Duodenal mucosa (tissue), 2 donors: Measurements from ENCODE around the gene MUC5B.

Experiments used
- H3K27ac ChIP-seq: one replicate; pipeline ENCODE4 v1.7.0; 2013; ENCODE audit warnings: low read depth, low read length
- H3K27me3 ChIP-seq, 2 donors: one replicate each; pipeline ENCODE4 v1.7.0; 2013; ENCODE audit warnings: low read length in 2 of 2, control low read depth in 1 of 2; ENCODE audit not compliant: insufficient read depth in 2 of 2, control insufficient read depth in 1 of 2
- H3K36me3 ChIP-seq, 2 donors: one replicate each; pipeline ENCODE4 v1.7.0; 2013; ENCODE audit warnings: low read length in 2 of 2, control low read depth in 1 of 2; ENCODE audit not compliant: insufficient read depth in 2 of 2, control insufficient read depth in 1 of 2
- H3K4me1 ChIP-seq, 2 donors: one replicate each; pipeline ENCODE4 v1.7.0; 2013; ENCODE audit warnings: low read length in 2 of 2, control low read depth in 1 of 2; ENCODE audit not compliant: insufficient read depth in 2 of 2, control insufficient read depth in 1 of 2
- H3K4me3 ChIP-seq, 2 donors: one replicate each; pipeline ENCODE4 v1.7.0; 2013; ENCODE audit warnings: low read length in 2 of 2, low read depth in 1 of 2
- H3K9ac ChIP-seq, 2 donors: one replicate each; pipeline ENCODE4 v1.7.0; 2013; ENCODE audit warnings: low read length in 2 of 2, low read depth in 1 of 2
- H3K9me3 ChIP-seq, 2 donors: one replicate each; pipeline ENCODE4 v1.7.0; 2013; ENCODE audit warnings: low read length in 2 of 2, control low read depth in 1 of 2; ENCODE audit not compliant: control insufficient read depth in 1 of 2

The MUC5B gene

GRCh38 chr11:1292644-1293618, 70.1 kb downstream of the MUC5B start:
- peaks cover 32 to 66% of the 10 kb centered on the region in 2 donors for H3K36me3 ChIP-seq
- H3K4me1 ChIP-seq = peaks cover 10 to 11% of the 10 kb centered on the region in 2 donors
- H3K27me3 ChIP-seq = no peaks in the 10 kb centered on the region
- H3K27ac ChIP-seq = no peak overlapping the region
- no peak overlapping the region for H3K4me3 ChIP-seq
- H3K9me3 ChIP-seq = no peaks in the 10 kb centered on the region
- H3K9ac ChIP-seq = no peak overlapping the region

GRCh38 chr11:1293619-1294015, 70.8 kb downstream of the MUC5B start:
- Histone ChIP-seq H3K36me3 (peaks cover 26 to 63% of the 10 kb centered on the region in 2 donors), H3K9me3 (no peaks in the 10 kb centered on the region), H3K9ac (no peak overlapping the region), H3K4me1 (peaks cover 17% of the 10 kb centered on the region in 2 donors), H3K27ac (no peak overlapping the region), H3K27me3 (no peaks in the 10 kb centered on the region), H3K4me3 (no peak overlapping the region)

GRCh38 chr11:1295086-1295485, 72.2 kb downstream of the MUC5B start:
- no peak overlapping the region for H3K27ac ChIP-seq
- H3K4me3 ChIP-seq = no peak overlapping the region
- H3K9me3 ChIP-seq = no peaks in the 10 kb centered on the region
- no peaks in the 10 kb centered on the region for H3K27me3 ChIP-seq
- H3K36me3 ChIP-seq = peaks cover 20 to 48% of the 10 kb centered on the region in 2 donors
- no peak overlapping the region for H3K9ac ChIP-seq
- peaks cover 30% of the 10 kb centered on the region in 2 donors for H3K4me1 ChIP-seq

GRCh38 chr11:1295591-1295990, 72.7 kb downstream of the MUC5B start:
- H3K36me3 ChIP-seq = peaks cover 15 to 46% of the 10 kb centered on the region in 2 donors
- no peak overlapping the region for H3K27ac ChIP-seq
- peaks cover 30% of the 10 kb centered on the region in 2 donors for H3K4me1 ChIP-seq
- H3K27me3 ChIP-seq = no peaks in the 10 kb centered on the region
- H3K9me3 ChIP-seq = no peaks in the 10 kb centered on the region
- H3K4me3 ChIP-seq = no peak overlapping the region
- H3K9ac ChIP-seq = no peak overlapping the region

- H3K27ac ChIP-seq = no peak overlapping the region
- no peaks in the 10 kb centered on the region for H3K27me3 ChIP-seq
- H3K9me3 ChIP-seq = no peaks in the 10 kb centered on the region
- H3K36me3 ChIP-seq = peaks cover 15 to 44% of the 10 kb centered on the region in 2 donors
- H3K4me3 ChIP-seq = no peak overlapping the region
- H3K4me1 ChIP-seq = peaks cover 30% of the 10 kb centered on the region in 2 donors
- no peak overlapping the region for H3K9ac ChIP-seq
Observed at GRCh38 chr11:1296287-1296686, 73.4 kb downstream of the MUC5B start.

- Histone ChIP-seq H3K9ac (peak overlapping the region; percentile 15 to 60), H3K27ac (no peak overlapping the region), H3K36me3 (peaks cover 15 to 42% of the 10 kb centered on the region in 2 donors), H3K27me3 (no peaks in the 10 kb centered on the region), H3K9me3 (no peaks in the 10 kb centered on the region), H3K4me3 (no peak overlapping the region), H3K4me1 (peaks cover 33 to 35% of the 10 kb centered on the region in 2 donors)
Observed at GRCh38 chr11:1297011-1297575, 74.2 kb downstream of the MUC5B start.

- Histone ChIP-seq H3K4me1 (peaks cover 41 to 42% of the 10 kb centered on the region in 2 donors), H3K36me3 (peaks cover 10 to 35% of the 10 kb centered on the region in 2 donors), H3K9ac (peak overlapping the region; percentile 15 to 60), H3K4me3 (no peak overlapping the region), H3K9me3 (no peaks in the 10 kb centered on the region), H3K27me3 (no peaks in the 10 kb centered on the region), H3K27ac (peak overlapping the region; percentile 63)
Observed at GRCh38 chr11:1297576-1298473, 75.0 kb downstream of the MUC5B start.

GRCh38 chr11:1298695-1299492, 76.0 kb downstream of the MUC5B start:
- Histone ChIP-seq H3K4me1 (peaks cover 50 to 52% of the 10 kb centered on the region in 2 donors), H3K4me3 (peak overlapping the region in 1 of 2 donors; percentile 16), H3K9ac (no peak overlapping the region)

GRCh38 chr11:1299621-1300020, 76.8 kb downstream of the MUC5B start:
- Histone ChIP-seq H3K4me1 (peaks cover 56 to 59% of the 10 kb centered on the region in 2 donors), H3K9ac (no peak overlapping the region), H3K9me3 (no peaks in the 10 kb centered on the region), H3K27me3 (no peaks in the 10 kb centered on the region), H3K4me3 (no peak overlapping the region), H3K27ac (no peak overlapping the region), H3K36me3 (peaks cover 9 to 21% of the 10 kb centered on the region in 2 donors)

More at GRCh38 chr11:1298695-1299492, 76.0 kb downstream of the MUC5B start:
- no peak overlapping the region for H3K27ac ChIP-seq
- no peaks in the 10 kb centered on the region for H3K27me3 ChIP-seq
- no peaks in the 10 kb centered on the region for H3K9me3 ChIP-seq
- peaks cover 9 to 24% of the 10 kb centered on the region in 2 donors for H3K36me3 ChIP-seq
